T-helper 1 cell treated with Interleukin-12 subunit alpha and Interleukin-12 subunit beta and Interleukin-4 antibody, amounts not matched to agents 30 ng/mL and 1 ng/mL, for 36 hours (primary cell): ENCODE results near the gene SYTL3. TPM values are rescaled to one million over a fixed set of nuclear protein-coding genes. Genes with fewer than 3 reads are reported as not detected.

Experiments used
- intact Hi-C: fragments of 100-400 bp; cut with micrococcal nuclease; formaldehyde crosslinking; loops from one replicate; pipeline ENCODE4 v1.15.1; 2024
- total RNA-seq: library from RNA; stranded (reverse); gene quantifications from 2 replicates; pipeline ENCODE4 v1.2.3, GENCODE V29; 2022

SYTL3 gene
- total RNA-seq, 1 donor from 2014 or later: 64.0 TPM

DNA sequence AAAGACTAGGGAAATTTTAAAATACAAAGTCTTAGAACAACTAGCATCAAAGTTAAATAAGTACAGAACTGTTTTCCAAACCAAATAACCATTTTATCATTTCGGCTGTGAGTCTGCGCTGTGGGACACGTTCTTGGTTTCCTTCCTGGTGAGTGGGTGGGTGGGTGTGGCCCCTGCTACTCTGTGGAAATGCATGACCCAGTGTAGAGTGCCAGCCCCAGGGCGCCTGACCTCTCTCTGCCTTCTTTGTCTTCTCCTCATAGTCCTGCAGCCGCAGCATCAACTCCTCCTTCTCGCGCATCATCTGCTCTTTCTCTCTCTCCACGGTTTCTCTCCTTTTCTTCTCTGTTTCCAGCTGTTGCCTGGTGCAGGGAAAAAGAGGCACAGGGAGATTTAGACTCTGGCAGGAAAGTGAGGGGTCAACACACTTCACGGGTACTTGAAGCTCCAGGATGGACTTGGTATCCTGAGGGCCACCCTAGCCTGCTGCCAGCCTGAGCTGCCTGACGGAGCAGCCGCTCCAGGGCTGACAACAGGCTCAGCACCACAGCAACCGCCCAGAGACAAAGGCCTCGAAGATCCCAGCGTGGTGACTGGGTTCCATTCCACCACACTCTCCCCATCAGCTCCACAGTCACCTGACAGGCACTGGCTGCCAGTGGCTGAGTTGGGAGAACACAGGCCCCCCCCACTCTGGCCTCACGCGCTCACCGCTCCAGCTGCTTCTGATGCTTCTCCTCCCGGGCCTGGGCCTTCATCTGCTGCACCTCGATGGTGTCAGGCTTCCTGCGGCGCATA, 120.9 kb downstream of the SYTL3 start:
- intact Hi-C loops: no loop called here

DNA sequence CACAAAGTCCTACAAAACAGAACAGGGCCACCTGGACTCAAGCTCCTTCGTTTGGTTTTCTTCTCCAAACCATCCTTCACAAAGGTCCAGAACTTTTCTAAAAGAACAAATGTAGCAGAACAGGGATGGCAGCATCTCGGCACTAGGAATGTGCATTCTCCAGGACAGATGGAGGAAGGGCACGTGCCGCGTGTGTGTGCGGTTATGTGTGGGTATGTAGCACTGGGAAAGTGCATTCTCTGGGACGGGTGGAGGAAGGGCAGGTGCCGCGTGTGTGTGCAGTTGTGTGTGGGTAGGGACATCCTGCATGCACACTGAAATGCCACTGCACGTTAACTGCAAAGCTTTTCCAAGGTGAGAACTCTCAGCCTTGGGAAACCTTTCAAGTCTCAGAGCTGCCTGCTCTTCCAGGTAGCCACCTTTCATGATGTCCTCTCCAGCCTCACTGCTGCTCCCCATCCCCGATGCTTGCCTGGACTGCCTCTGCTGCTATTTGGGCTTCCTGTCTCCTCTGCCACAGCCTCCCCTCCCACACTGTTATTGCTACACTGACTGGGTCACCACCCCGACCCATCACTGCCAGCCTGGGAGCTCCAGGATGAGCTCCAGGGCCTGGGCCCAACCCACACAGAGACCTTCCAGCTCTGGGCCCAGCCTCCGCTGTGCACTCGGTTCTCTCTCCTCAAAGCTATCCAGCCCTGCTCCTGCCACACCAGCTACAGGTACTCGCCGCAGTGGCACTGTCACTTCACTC, 121.7 kb downstream of the SYTL3 start:
- intact Hi-C loops: no loop called here

DNA sequence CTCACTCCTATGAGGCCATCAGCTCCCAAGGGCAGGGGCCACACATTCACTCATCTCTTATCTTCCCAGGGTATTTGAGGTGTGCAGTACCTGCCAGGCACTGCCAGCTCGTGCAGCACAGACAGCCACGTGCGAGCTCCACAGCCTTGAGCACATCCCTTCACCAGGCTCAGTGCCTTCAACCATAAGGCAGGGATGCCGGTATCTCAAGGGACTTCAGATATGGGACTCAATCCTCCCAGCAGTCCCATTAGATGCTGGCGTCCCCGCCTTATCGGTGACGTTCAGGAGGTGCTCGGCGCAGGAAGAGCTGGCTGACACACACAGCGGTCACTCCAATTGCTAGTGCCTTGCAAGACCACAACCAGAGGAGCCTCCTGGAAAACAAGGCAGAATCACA, 122.3 kb downstream of the SYTL3 start:
- intact Hi-C loops: no loop called here

DNA sequence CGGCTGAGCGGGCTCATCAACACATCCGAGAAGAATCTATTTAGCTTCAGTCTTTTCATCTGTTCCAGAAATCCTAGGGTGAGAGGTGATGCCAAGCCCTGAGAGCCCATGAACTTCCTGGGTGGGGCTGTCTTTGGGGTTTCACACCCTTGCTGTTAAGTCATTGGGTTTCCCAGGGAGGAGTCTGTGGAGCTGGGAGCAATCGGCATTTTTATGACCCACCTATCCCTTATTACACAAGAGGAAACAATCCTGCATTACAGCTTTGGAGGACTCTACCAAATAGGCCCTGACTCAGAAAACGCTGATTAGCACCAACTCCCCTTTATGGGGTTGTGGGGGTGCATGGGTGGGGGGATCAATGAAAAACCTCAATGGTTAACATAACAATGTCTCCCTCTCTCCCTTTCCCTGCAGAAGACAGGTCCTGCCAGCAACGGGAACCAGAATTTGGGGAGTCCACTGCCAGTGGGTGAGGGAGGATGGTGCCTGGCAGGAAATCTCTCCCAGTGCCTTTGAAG, 123.1 kb downstream of the SYTL3 start:
- intact Hi-C loops: no loop called here

DNA sequence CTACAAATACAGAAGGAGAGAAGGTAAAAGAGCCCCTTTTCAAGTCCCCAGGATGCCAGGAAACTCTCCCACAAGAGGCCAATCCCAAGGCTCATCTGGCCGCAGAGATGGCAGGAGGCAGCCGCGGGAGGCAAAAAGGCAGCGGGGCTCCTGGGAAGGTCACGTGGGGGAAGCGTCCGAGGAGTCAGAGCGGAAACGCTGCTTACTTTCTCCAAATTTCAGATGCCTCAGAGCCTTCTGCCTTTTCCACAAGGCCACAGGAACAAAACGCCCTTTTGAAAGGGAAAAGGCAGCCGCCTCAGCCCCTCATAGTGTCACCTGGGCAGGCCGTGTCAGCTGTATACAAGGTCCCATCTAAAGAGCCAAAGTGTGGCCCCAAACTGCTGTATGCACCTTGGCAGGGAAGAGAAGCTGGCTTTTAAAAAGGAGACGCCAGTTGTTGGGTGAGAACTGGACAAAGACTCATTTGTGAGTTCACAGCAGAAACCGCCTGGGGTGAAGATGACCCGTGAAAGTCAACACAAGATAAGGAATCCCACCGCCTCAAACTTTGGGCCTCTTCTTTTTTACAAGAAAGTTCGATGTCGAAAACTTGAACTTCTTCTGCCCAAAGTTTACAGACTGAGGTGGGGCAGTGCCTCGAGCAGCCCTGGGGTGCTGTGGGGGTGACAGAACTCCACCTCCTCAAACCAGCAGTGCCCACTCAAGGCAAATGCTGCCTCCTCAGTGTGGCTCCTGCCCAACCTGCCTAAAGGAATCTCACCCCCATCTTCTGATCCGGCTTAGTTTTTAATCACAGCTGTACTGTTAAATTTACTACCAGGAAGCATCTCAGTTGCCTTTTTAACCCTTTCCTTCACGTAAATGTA, 124.0 kb downstream of the SYTL3 start:
- intact Hi-C loops: no loop called here

DNA sequence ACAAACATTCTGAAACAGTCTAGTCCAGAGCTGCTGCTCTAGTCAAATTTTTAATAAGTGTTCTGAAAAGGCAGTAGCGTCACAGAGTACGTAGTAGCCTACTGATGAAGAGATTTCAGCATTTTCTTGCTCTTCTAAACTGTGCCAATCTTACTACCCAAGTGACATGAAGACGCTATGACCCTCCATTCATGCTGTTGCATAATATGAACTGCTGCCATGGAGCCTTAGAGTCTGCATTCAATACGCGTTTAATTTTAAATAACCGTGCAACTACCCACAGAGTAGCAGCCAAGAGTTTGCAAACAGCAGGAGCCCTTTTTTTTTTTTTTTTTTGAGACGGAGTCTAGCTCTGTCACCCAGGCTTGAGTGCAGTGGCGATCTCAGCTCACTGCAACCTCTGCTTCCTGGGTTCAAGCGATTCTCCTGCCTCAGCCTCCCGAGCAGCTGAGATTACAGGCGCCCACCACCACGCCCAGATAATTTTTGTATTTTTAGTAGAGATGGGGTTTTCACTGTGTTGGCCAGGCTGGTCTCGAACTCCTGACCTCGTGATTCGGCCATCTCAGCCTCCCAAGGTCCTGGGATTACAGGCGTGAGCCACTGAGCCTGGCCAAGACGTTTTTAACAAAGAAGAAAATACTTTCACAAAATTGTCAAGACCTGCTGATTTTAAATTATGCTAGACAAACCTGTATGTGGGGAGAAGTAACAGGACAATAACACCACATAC, 125.0 kb downstream of the SYTL3 start:
- intact Hi-C loops: no loop called here

DNA sequence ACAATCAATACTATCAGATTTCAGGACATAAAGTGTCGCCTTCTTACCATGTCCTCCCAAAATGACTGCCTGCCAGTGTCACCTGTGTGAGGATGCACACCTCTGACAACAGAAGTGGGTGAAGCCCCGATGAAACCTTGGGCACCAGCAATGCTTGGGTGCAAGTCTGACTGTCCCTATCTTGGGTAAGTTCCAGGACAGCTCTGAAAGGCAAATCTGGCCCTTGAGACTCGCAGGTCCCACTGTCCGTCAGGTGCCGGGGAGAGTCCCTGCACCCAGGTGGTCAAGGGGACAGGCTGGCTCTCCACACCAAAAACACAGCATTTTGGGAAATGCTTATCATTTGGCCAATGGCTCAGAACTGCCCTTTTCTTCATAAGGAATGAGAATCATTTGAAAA, 126.0 kb downstream of the SYTL3 start:
- intact Hi-C loops: no loop called here

DNA sequence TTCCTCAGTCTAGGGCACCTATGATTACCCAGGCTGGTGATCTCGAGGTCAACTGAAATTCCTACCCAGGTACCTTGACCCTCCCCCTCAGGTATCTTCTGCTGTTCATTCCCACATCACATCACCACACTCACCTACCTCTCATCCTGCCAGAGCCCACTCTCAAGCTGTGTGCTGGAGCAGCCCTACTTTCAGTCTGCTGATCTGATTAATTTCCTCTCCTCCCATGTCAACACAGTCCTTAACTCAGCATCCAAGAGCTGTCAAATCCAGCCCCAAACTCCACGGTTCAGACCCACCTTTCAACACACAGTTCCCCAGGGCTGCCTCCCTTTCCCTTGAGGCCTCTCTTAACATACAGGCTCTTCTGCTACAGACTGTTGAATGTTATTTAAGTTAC, 126.9 kb downstream of the SYTL3 start:
- intact Hi-C loops: no loop called here

DNA sequence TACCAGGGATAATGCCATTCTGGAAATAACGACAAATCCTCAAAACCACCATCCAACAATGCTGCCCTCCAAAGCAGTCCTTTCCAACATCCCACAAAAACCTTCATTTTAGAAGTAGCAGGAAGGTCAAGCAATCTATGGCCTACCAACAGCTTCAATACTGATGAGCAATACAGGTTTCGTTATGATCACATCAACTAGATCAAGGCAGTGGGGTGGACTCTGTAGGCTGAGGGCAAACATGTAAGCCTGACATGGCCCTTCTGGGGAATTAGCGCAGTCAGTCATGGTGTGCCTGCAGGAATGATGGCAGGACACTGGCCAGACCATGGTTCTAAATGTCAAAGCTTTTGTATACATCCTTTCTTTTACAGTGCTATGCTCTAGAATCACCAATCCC, 127.7 kb downstream of the SYTL3 start:
- intact Hi-C loops: no loop called here

DNA sequence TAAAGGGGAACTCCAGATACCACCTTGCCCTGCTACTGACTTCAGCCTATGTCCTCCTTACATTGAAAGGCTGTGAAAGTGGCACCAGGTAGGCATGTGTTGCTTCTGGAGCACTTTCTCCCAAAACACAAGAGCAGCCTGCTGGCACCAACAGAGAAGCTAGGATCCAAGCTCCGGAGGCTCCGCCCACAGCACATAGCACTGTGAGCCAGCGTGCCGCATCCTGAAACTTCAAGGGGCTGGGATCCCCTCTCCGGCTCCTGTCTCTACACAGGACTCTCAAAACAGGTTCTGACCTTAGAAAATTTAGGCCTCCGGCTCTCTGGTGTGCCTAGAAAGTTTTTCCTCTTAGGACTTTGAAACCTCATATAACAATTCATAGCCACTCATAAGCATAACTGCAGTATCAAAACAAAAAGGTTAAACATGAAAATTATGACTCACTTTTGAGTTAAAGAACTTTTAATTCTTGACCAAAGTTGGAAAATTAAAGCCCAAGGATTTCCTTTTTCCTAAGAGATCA, 128.2 kb downstream of the SYTL3 start:
- intact Hi-C loops: no loop called here

DNA sequence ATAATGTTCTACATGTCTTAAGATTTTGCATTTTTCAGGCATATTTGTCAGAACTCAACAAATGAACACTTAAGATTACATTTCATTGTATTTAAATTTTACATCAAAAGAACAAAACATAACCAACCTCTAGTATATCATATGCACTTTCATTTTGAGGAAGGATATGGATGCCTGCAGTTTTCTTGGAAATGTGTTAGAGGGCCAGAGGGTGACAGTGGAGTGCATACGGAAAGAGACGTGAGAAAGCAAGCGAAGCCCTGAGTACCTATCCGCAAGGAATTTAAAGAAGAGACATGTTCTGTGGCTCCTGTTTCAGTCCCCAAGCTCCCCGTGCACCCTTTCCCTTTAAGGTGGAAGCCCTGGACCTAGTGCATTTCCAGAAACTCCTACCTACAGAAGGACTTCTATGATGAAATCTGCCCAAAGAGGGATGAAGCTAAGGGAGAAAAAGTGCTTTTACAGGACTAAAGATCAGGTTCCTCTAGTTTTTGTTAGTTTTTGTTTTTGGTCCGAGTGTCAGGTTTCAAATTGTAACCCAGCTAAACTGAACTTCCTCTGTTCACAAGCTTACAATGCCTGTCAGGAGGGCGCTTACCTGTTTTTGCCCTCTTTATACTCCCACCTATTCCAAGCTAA, 130.5 kb downstream of the SYTL3 start:
- intact Hi-C loops: no loop called here

DNA sequence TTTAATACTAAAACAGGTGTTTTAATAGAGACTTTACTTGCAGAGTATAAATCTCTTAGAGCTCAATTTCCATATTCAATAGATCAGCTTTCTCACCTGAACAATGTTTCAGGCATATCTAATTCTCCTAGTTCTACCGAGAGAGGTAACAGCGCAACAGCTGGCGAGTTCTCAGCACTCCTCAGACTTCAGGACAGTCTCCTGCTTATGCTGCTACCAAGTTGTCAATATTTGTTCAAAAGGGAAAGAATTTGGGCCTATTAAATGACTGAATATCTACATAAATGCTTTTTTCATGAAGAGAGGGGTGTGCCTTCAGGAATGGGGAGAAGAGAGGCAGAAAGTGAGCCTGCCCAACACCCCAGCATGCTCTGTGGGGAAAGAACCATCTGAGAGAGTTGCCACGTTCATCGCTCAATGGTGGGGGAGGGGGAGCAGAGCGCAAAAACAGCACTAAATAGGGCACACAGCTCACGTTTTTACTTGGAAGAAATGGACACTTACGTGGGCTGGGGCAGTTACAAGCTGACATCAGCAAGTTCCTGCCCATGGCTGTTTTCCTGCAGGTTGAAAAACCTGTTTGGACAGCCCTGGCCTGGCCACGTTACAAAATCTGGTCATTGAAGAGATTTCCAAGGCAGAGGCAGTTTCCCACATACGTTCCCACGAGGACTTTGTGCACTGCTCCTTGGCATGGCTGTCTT, 131.3 kb downstream of the SYTL3 start:
- intact Hi-C loops: no loop called here

DNA sequence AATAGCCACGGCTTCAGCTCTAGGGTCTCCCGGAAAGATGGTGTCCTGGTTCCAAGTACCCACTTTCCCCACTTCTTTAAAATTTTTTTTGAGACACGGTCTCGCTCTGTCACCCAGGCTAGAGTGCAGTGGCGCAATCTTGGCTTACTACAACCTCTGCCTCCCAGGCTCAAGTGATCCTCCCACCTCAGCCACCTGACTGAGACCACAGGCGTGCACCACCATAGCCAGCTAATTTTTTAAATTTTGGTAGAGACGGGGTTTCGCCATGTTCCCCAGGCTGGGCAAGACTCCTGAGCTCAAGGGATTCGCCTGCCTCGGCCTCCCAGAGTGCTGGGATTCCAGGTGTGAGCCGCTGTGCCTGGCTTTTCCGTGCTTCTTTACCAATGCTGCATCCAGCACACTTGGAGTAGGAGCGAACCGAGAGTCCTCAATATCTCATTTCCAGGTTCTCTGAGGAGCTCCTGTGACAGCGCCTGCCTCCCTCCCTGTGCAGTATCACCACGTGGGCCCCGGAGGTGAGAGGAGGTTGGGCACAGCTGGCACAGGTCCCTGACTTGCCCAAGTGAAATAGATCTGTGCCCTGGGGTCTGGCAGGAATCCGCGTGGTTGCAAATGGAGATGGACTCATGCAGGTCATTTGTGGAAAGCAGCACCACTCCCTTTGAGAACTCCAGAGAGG, 132.0 kb downstream of the SYTL3 start:
- intact Hi-C loops: no loop called here

DNA sequence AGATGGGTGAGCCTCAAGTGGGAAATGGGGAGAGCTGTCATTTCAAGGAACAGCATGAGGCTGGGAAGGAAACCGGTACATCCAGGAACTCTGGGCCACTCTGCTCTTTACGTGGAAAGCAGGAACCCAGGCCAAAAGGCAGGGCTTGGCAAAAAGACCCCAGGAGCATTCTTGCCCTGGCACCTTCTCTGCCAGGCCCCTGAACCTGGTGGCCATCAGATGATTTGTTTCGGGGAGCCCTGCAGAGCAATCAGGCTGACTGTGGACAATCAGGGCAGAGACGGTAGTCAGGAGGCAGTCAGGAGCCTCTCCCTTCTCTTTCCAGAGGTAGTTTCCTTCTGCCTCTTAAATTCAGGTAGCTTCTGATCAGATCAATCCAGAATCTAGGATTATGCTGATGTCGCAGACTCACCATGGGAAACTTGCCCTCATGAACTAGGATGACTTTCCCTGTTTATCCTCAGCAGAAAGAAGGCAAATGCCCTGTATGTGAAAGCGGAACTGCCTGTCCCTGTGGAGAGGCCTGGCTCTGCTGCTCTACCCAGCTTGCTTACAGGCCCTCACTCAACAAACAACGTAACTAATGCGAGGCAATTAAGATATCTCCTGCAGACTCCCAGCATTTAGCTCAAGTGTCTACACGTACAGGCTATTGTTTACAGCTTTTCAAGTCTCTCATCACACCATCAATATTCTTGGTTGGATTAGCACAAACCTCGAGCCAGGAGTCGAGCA, 132.7 kb downstream of the SYTL3 start:
- intact Hi-C loops: no loop called here

DNA sequence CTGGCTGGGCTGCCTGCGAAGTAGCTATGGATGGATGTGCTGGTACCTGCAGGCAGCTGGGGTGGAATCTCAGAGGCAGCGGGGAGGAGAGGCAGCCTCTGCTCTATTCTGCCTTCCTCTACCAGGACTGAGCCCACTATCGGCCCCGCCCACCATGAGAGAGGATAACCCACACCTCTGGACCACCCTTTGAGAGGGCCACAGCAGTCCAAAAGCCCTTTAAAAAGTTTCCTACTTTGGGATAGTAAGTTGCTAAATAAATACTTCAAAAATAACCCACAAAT, 133.3 kb downstream of the SYTL3 start:
- intact Hi-C loops: no loop called here

DNA sequence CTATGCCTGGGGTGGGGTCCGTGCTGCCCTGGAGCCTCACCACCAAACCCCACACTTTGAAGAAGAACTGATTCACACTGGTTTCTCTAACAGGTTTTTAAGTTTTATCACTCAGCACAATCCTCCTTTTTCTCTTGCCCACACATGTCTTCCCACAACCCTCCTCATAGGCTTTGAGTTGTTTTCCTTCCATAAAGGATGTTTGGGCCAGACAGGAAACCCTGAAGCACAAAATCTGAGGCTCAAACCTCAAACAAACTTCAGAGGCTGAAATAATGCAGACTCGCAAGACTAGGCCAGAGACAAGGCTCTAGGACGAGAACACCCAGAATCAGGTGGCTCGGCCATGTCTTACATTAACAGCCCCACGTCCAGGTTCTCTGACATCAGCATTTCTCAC, 134.0 kb downstream of the SYTL3 start:
- intact Hi-C loops: no loop called here

DNA sequence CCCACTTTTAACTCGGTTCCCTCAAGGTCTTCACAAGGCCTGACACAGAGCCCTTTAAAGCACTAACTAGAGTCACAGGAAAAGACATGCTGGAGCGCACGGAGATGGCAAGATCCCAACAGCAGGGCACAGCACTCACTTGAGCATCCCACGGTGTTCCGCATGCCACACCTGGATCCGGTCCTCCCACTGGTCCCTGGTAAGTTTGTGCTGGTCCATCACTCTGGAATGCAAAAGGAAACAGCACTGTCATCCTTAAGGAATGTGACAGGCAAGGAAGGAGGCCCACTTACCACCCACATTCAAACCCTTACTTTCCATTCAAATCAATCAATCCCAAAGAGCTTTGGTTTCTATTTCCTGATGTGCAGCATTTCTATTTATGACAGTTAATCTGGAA, 134.7 kb downstream of the SYTL3 start:
- intact Hi-C loops: no loop called here

DNA sequence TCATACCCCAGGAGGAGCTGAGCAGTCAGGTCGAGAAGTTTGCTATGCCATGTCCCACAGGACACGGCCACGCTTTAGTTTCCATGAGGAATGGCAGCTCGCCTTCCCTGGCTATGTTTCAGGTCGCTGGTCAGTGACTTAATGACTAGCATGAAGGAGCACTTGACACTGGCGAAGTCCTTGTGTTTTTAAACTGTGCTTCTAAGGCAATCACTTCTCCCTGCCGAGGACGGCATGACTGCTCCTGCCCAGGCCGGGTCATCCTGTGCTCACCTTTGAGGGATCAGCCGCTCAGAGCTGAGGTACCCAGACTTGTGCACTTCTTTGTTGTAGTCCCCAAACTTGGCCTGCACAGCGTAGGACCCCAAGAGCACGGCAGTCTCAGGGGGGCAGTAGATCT, 135.2 kb downstream of the SYTL3 start:
- intact Hi-C loops: loop anchor here (5.0 kb wide), 1 partner anchor 322 kb away; no protein-coding TSS in a partner anchor
